GM23248 (cell line): ENCODE measurements around the gene HAPLN1. TPM values are rescaled to one million over a fixed set of nuclear protein-coding genes. Genes with fewer than 3 reads are reported as not detected.

ENCODE experiments used
- DNase-seq: peaks from one replicate; pipeline ENCODE4 v3.0.0-alpha.2; 2015
- H2AFZ ChIP-seq: fragments of 200-600 bp; sonication (generic); 2 replicates; pipeline ENCODE4 v1.6.1; 2016; ENCODE audit warnings: antibody characterized with exemption
- H3F3A ChIP-seq: fragments of 200-600 bp; sonication (generic); 2 replicates; pipeline ENCODE4 v1.6.1; 2016; ENCODE audit warnings: mild to moderate bottlenecking, antibody characterized with exemption, mixed run types; ENCODE audit not compliant: insufficient read depth
- H3K27ac ChIP-seq: fragments of 200-600 bp; sonication (generic); 2 replicates; pipeline ENCODE4 v1.5.1; 2016; ENCODE audit warnings: mild to moderate bottlenecking
- H3K27me3 ChIP-seq: fragments of 200-600 bp; sonication (generic); replicated peaks from 2 replicates; pipeline ENCODE4 v1.6.1; 2016; ENCODE audit warnings: mild to moderate bottlenecking; ENCODE audit not compliant: insufficient read depth
- H3K36me3 ChIP-seq: fragments of 200-600 bp; sonication (generic); 2 replicates; pipeline ENCODE4 v1.6.1; 2016; ENCODE audit warnings: low read depth, mild to moderate bottlenecking
- H3K4me1 ChIP-seq: fragments of 200-600 bp; sonication (generic); 2 replicates; pipeline ENCODE4 v1.6.1; 2016; ENCODE audit warnings: mild to moderate bottlenecking; ENCODE audit not compliant: insufficient read depth
- H3K4me2 ChIP-seq: fragments of 200-600 bp; sonication (generic); one replicate; pipeline ENCODE4 v1.6.1; 2016; ENCODE audit warnings: mild to moderate bottlenecking; ENCODE audit not compliant: unreplicated experiment
- H3K4me3 ChIP-seq: fragments of 200-600 bp; sonication (generic); 2 replicates; pipeline ENCODE4 v1.5.1; 2016; ENCODE audit warnings: mild to moderate bottlenecking
- H3K79me2 ChIP-seq: fragments of 200-600 bp; sonication (generic); 2 replicates; pipeline ENCODE4 v1.6.1; 2016; ENCODE audit warnings: mild to moderate bottlenecking; ENCODE audit not compliant: insufficient read depth
- H3K9ac ChIP-seq: fragments of 200-600 bp; sonication (generic); 2 replicates; pipeline ENCODE4 v1.6.1; 2016; ENCODE audit warnings: mild to moderate bottlenecking
- H3K9me2 ChIP-seq: fragments of 200-600 bp; sonication (generic); 2 replicates; pipeline ENCODE4 v1.6.1; 2016; ENCODE audit warnings: mixed run types, mild to moderate bottlenecking, moderate library complexity; ENCODE audit not compliant: insufficient read depth
- H3K9me3 ChIP-seq: fragments of 200-600 bp; sonication (generic); one replicate; pipeline ENCODE4 v1.6.1; 2017; ENCODE audit warnings: low read depth
- H4K20me1 ChIP-seq: fragments of 200-600 bp; sonication (generic); 2 replicates; pipeline ENCODE4 v1.6.0; 2016; ENCODE audit not compliant: insufficient read depth
- EZH2 ChIP-seq: fragments of 200-600 bp; sonication (generic); IDR thresholded peaks from 2 replicates; pipeline ENCODE4 v1.6.1; 2018; ENCODE audit warnings: antibody characterized with exemption, mild to moderate bottlenecking; ENCODE audit not compliant: insufficient read depth, poor library complexity, severe bottlenecking
- EZH2phosphoT487 ChIP-seq: fragments of 200-600 bp; sonication (generic); IDR thresholded peaks from 2 replicates; pipeline ENCODE4 v1.6.1; 2018; ENCODE audit warnings: antibody characterized with exemption, moderate library complexity, mild to moderate bottlenecking, low read depth; ENCODE audit not compliant: insufficient read depth
- WGBS, 2 experiments: methylation state at CpG; one replicate each; pipeline ENCODE4 v1.1.6; 2015 to 2017; ENCODE audit warnings: low lambda C conversion rate in 2 of 2, low coverage in 1 of 2; ENCODE audit errors: missing lambda C conversion rate in 2 of 2; 5-methylcytosine and 5-hydroxymethylcytosine counted together
- in situ Hi-C: fragments of 300-500 bp; cut with MboI; formaldehyde crosslinking; loops from 2 replicates; pipeline ENCODE4 v1.15.0; 2020
- polyA plus RNA-seq: library from polyadenylated mRNA; unstranded; fragments of >200 nt; fragmentation: Nextera tagmentation; extraction: Ambion mirVana; gene quantifications from 2 replicates; pipeline ENCODE4 v1.2.1, GENCODE V29; 2016
- total RNA-seq: library from RNA; depleted of rRNA; stranded (reverse); fragments of >200 nt; shearing (Covaris generic); gene quantifications from 2 replicates; pipeline ENCODE4 v1.2.3, GENCODE V29; 2014

HAPLN1 gene
- total and polyA plus RNA-seq, 2 experiments from 2014 or later = 49.7 to 77.6 TPM

DNA sequence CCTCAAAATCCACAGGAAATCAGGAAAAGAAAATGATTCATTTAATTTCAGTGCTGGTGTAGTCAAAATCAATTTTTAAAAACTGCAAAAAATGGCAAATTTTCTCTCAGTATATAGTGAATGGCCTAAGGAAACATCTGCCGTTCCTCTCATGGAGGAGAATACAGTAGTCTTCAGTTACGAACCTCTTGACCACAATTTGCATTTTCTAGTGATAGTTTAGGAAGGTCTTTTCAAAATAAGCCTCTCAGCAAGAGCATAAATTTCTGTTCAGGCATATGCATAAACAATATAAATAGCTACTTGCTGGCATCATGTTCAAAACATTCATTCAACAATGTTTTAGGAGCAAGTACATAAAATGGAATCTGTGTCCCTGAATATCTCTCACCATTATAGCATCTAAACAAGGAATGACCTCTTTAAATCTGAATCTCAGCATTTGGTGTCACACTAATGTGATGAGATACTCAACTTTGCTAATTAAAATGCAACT is 33.5 kb downstream of the HAPLN1 start:
- H4K20me1 ChIP-seq = no peaks in the 10 kb centered on the region
- H3K79me2 ChIP-seq = no peaks in the 10 kb centered on the region
- no peaks in the 10 kb centered on the region for H3K27me3 ChIP-seq
- no peak overlapping the region for H2AFZ ChIP-seq
- no peak overlapping the region for H3K4me3 ChIP-seq
- no peaks in the 10 kb centered on the region for H3K4me1 ChIP-seq
- no peaks in the 10 kb centered on the region for H3K9me3 ChIP-seq
- no peak overlapping the region for H3K4me2 ChIP-seq
- TF ChIP-seq EZH2 = no peak
- no peak for TF ChIP-seq EZH2phosphoT487
- H3K9ac ChIP-seq = no peak overlapping the region
- DNase-seq = no peak
- in situ Hi-C loops = no loop called here
- H3F3A ChIP-seq = no peaks in the 10 kb centered on the region
- 28 to 37% methylated on average over 2 of the region's 2 CpGs for WGBS, 2 experiments
- no peaks in the 10 kb centered on the region for H3K9me2 ChIP-seq
- H3K36me3 ChIP-seq = no peaks in the 10 kb centered on the region
- H3K27ac ChIP-seq = no peak overlapping the region

DNA sequence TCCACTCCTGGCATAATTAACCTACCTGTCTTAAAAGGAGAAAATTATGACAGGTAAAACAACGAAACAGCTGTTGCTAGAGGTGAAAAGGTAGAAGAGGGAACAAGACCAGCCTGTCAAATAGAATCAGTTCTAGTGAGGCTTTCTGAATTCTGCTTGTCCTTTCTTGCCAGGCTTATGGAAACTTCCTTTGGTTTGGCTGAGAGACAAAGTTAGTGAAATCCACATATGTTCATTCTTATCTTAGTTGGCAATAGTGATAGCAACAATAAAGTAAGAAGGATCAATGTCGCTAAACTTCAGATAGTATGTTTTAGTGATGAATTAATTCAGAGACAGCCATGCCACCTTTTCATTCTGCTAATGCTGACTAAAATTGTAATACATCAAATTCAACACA is 34.4 kb downstream of the HAPLN1 start:
- H3K27me3 ChIP-seq = no peaks in the 10 kb centered on the region
- H3F3A ChIP-seq = no peaks in the 10 kb centered on the region
- H3K4me2 ChIP-seq = no peak overlapping the region
- H3K27ac ChIP-seq = no peak overlapping the region
- H3K36me3 ChIP-seq = no peaks in the 10 kb centered on the region
- no peak for DNase-seq
- in situ Hi-C loops = no loop called here
- H3K4me1 ChIP-seq = no peaks in the 10 kb centered on the region
- H2AFZ ChIP-seq = no peak overlapping the region
- H3K4me3 ChIP-seq = no peak overlapping the region
- no peak for TF ChIP-seq EZH2phosphoT487
- no peak for TF ChIP-seq EZH2
- H3K9me2 ChIP-seq = no peaks in the 10 kb centered on the region
- 61 to 67% methylated on average over 2 of the region's 2 CpGs for WGBS, 2 experiments
- no peaks in the 10 kb centered on the region for H3K79me2 ChIP-seq
- H4K20me1 ChIP-seq = no peaks in the 10 kb centered on the region
- H3K9ac ChIP-seq = no peak overlapping the region
- H3K9me3 ChIP-seq = no peaks in the 10 kb centered on the region

DNA sequence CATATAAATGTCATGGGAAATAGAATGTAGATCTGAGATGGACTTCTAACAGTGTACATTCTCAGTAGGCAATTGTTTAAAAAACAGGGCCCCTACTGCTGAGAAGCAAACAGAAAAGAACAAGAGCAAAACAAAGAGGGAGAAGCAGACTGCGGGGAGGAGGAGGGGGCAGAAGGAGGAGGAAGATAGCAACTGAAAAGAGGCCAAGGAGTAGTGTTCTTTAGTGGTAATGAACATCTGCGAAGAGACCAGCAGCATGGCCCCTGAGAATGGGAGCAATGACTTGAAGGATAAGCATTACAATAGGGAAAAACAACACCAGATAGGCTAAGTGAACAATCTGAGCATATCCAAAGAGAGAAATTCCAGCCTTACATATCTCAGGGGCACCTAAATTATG is 36.8 kb downstream of the HAPLN1 start:
- Histone ChIP-seq H3K9me2 (no peaks in the 10 kb centered on the region), H3F3A (no peaks in the 10 kb centered on the region), H3K4me1 (no peaks in the 10 kb centered on the region), H3K27me3 (no peaks in the 10 kb centered on the region), H3K27ac (no peak overlapping the region), H3K9me3 (no peaks in the 10 kb centered on the region), H3K9ac (no peak overlapping the region), H3K4me2 (no peak overlapping the region), H3K4me3 (no peak overlapping the region), H3K36me3 (no peaks in the 10 kb centered on the region), H4K20me1 (no peaks in the 10 kb centered on the region), H2AFZ (no peak overlapping the region), H3K79me2 (no peaks in the 10 kb centered on the region)
- no peak for DNase-seq
- 25 to 35% methylated on average over 2 of the region's 2 CpGs for WGBS, 2 experiments
- TF ChIP-seq EZH2 = no peak
- no peak for TF ChIP-seq EZH2phosphoT487
- in situ Hi-C loops = no loop called here

DNA sequence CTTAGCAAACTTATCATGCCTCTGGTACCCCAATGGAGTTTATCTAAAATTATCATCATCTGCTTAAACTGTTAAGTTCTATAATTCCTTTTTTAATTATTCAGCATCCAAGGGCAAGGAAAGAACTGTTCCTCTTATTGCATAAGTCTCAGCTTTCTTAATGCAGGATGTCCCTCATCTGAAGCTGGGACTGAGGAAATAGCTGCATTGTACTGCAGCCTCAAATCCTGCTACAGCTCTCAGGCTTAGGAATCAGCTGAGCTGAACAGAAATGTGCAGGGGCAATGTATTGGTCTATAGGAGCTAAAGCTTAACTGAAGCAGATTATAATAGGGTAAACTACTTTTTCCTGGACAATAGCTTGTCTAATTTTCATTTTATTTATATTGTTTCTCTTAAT is 48.0 kb downstream of the HAPLN1 start:
- H3K9ac ChIP-seq = no peak overlapping the region
- H3K4me3 ChIP-seq = no peak overlapping the region
- H3K27me3 ChIP-seq = no peaks in the 10 kb centered on the region
- no peak overlapping the region for H3K4me2 ChIP-seq
- H4K20me1 ChIP-seq = no peaks in the 10 kb centered on the region
- H3K9me3 ChIP-seq = no peaks in the 10 kb centered on the region
- DNase-seq = no peak
- no peak for TF ChIP-seq EZH2
- H3K9me2 ChIP-seq = no peaks in the 10 kb centered on the region; the same call in 1 of the 2 replicates
- H3K4me1 ChIP-seq = no peaks in the 10 kb centered on the region
- no peak overlapping the region for H3K27ac ChIP-seq
- H3K36me3 ChIP-seq = no peaks in the 10 kb centered on the region
- no peaks in the 10 kb centered on the region for H3K79me2 ChIP-seq
- in situ Hi-C loops = no loop called here
- H2AFZ ChIP-seq = no peak overlapping the region
- H3F3A ChIP-seq = no peaks in the 10 kb centered on the region

DNA sequence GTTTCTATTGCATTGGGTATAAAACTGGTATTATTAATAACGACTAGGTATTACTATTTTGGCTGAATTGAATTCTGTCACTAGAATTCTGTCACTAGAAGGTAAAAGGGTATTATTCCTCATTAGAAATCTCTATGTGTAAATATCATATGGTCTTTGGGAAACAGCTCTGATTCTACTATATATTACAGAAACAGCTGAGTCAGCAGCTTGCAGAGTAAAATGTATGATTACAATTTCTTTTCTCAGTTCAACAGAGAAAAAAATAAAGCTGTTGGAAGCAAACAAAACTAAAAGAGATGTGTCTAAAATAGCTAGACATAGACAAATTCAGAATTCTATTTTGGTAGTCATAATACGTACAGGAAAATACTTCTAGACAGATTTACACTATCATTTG is 48.5 kb downstream of the HAPLN1 start:
- H3K27me3 ChIP-seq = no peaks in the 10 kb centered on the region
- H3K36me3 ChIP-seq = no peaks in the 10 kb centered on the region
- no peak overlapping the region for H3K4me2 ChIP-seq

More for the DNA sequence above, 48.5 kb downstream of the HAPLN1 start:
- Histone ChIP-seq H3K9me3 (no peaks in the 10 kb centered on the region), H3K4me1 (no peaks in the 10 kb centered on the region), H3K9me2 (no peaks in the 10 kb centered on the region; the same call in 1 of the 2 replicates), H3K9ac (no peak overlapping the region), H3K27ac (no peak overlapping the region), H3K79me2 (no peaks in the 10 kb centered on the region), H3K4me3 (no peak overlapping the region), H3F3A (no peaks in the 10 kb centered on the region), H2AFZ (no peak overlapping the region), H4K20me1 (no peaks in the 10 kb centered on the region)
- TF ChIP-seq EZH2 = no peak
- TF ChIP-seq EZH2phosphoT487 = no peak
- no peak for DNase-seq
- 51 to 68% methylated on average over 2 of the region's 2 CpGs for WGBS, 2 experiments
- in situ Hi-C loops = no loop called here
